ENCODE data around the gene MYO15B.
"Not testable (repeated sequence)": the region's sequence is repeated elsewhere in the genome, so short reads cannot be mapped to it uniquely, and the experiment has no call there.

Gene MYO15B

DNA sequence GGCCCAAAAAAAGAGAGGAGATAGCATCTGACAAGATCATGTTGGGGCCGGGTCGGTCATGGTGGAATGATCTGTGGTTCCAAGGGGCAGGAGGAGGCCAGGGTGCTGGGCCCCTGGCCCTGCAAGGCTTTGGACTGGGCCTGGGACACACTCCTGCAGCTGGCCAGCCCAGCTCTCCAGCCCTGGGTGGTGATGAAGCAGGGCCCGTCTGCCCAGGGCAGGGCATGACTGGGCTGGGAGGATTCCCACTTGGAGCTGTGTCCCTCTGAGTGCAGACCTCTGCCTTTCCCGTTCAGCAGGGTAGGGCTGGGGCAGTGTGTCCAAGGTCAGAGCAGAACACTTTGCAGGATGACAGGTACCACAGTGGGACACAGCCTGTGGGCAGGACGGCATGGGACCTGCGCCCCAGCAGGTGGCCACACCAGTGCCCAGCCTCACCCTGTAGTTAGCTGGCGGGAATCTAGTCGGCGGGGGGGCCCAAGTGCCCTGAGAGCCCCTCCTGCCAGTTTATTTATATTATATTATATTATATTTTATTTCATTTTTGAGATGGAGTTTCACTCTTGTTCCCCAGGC is 27.6 kb upstream of the MYO15B start:
- DNase-seq: no peak

DNA sequence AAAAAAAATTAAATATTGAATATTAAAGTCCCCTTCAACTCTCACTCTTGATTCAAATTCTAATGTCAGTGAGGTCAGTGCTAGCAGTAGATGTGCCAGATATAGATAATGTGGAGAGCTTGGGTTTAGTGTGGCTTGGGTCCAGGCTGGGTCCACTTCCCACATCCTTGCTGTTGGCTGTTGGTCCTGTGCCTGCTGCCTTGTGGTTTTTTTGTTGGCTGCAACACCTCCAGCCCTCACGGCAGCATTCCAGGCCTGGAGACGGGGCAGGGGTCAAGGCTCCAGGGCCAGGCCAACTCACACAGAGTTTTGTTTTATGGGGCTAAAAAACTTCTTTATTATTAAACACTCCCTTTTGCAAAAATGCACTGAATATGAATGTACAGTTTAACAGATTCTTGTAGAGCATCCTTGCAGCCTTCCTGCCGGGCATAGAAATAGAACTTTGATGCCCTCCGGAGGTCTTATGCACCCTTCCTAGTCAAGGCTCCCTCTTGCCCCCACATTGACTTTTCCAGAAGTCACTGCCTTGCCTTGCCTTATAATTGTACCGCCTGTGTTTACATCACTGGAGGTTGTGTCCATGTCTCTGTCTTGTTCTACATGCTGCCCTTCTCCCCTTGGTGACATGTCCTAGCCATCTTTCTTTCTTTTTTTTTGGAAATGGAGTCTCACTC is 25.5 kb upstream of the MYO15B start:
- no peak for DNase-seq

DNA sequence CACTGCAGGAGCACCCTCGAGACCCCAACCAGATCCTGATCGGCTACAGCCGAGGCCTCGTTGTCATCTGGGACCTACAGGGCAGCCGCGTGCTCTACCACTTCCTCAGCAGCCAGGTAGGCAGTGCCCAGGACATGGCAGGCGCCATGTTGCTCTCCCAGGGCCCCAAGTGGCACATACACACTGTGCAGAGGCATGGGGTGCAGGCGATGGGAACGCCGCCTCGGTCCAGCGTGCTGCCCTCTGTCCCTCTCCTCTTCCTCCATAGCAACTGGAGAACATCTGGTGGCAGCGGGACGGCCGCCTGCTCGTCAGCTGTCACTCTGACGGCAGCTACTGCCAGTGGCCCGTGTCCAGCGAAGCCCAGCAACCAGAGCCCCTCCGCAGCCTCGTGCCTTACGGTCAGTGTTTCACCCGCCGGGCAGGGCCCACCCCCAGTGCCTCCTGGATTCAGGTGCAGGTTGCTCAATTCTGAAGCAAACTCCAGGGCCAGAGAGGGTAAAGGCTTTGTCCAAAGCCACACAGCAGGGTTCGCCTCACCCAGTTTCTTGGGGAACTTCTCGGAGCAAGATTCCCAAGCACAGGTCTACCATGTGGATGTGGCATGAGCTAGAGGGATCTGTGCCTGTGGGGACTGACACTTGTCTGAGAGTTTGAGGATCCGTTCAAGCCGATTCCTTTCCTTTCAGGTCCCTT is 24.4 kb upstream of the MYO15B start:
- no peak for DNase-seq

DNA sequence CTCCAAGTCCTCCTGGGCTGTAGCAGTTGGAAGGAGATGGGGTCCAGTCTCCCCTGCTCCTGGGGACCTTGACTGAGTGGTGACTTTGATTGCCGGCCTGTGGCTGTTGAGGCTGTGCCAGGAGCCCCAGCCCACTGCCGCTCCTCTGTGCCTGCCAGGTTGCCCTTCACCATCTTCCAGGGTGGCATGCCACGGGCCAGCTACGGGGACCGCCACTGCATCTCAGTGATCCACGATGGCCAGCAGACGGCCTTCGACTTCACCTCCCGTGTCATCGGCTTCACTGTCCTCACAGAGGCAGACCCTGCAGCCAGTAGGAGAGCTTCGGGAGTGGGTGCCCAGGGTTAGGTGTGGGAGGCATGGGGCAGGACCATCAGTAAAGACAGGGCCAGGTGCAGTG is 23.4 kb upstream of the MYO15B start:
- DNase-seq: no peak

DNA sequence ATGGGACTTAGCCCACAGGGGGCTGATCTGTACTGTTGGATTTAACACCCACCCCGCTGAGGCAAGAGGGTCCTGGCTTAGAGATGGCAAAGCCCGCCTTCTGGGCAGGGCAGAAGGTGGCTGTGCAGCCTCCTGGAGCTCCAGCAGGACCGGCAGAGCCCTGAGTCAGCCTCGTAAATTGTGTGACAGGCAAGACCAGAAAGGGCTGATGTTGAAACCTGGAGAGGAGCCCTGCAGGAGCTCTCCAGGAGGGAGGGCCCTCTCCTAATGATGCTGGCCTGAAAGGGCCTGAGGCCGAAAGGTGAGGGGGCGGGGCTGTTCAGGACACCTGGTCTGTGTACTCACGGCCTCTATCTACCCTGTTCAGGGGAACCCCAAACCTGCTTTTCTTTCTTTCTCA is 22.5 kb upstream of the MYO15B start:
- DNase-seq: no peak

DNA sequence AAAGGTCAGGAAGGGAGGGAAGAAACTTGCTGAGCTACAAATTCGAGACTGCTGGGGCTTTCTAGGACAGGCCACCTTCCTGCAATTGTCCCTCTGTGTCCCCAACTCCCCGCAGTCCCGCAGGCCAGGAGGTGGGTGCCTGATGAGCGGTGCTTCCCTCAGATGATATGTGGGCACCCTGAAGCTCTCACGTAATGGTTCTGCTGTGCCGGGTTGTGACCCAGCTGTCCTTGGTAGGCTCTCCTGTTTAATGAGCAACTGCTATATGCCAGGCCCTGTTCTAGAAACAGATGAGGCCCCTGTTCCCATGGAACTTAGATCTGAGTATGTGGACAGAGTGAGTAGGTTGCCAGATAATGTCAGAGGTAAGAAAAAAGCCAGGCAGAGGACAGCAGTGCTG is 22.0 kb upstream of the MYO15B start:
- DNase-seq: no peak

DNA sequence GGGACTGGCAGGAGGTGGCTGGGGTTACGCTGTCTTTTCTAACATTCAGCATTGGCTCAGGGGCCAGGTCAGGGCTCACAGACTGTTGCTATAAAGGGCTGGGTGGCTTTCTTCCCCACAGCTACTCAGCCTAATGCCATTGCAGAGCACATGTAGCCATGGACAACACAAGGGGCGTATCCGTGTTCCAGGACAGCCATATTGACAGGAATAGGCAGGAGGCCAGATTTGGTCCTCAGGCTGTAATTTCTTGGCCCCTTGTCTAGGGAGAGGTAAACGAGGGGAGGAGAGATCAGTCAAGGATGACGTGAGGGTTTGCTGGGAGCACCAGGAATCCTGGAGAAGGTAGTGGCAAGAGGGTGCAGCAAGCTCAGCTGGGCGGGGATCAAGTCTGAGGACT is 21.2 kb upstream of the MYO15B start:
- no peak for DNase-seq

DNA sequence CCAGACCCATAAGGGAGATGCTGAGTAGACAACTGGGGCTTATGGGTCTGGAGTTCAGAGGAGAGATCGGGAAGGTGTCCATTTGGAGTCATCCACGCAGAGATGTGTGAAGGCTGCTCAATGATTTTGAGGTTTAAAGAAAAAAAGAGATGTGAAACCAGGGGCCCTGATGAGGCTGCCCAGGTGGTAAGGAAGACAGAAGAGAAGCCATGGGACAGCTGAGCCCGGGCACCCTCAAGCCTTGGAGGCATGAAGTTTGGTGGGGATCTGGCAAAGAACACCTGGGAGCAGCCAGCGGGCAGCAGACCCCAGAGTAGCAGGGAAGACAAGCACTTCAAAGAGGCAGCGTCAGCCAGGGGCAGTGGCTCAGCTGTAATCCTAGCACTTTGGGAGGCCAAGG is 20.8 kb upstream of the MYO15B start:
- DNase-seq: no peak

DNA sequence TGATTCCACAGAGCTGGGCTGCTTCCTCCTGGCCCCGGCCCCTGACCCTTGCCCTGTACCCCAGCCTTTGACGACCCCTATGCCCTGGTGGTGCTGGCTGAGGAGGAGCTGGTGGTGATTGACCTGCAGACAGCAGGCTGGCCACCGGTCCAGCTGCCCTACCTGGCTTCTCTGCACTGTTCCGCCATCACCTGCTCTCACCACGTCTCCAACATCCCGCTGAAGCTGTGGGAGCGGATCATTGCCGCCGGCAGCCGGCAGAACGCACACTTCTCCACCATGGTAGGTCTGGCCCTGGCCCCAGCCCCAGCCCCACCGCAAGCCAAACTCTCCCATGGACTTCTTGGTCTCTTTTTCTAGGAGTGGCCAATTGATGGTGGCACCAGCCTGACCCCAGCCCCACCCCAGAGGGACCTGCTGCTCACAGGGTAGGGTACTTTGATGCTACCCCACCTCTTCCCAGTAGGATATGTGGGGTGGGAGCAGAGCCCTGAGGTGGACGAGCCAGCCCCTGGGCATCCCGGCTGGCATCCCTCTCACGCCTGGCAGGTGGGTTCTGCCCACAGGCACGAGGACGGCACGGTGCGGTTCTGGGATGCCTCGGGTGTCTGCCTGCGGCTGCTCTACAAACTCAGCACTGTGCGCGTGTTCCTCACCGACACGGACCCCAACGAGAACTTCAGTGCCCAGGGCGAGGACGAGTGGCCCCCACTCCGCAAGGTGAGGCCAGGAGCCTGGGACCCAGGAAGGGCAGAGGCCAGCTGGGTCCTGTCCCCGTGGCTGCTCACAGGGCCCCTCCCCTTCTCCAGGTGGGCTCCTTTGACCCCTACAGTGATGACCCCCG is 19.0 kb upstream of the MYO15B start:
- DNase-seq: no peak

DNA sequence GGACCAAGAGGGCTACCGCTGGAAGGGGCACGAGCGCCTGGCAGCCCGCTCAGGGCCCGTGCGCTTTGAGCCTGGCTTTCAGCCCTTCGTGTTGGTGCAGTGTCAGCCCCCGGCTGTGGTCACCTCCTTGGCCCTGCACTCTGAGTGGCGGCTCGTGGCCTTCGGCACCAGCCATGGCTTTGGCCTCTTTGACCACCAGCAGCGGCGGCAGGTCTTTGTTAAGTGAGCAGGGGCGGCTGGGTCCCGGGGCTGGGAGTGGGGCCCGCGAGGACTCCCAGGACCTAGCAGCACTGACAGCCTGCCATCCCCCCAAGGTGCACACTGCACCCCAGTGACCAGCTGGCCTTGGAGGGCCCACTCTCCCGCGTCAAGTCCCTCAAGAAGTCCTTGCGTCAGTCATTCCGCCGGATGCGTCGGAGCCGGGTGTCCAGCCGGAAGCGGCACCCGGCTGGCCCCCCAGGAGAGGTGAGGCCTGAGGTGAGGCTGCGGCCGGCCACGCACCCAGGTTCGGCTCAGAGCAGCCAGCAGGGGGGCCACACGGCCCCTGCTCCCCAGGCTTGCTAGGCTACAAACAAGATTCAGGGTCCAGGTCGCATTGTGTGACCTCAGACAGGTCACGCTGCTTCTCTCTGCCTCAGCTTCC is 17.4 kb upstream of the MYO15B start:
- DNase-seq: no peak

DNA sequence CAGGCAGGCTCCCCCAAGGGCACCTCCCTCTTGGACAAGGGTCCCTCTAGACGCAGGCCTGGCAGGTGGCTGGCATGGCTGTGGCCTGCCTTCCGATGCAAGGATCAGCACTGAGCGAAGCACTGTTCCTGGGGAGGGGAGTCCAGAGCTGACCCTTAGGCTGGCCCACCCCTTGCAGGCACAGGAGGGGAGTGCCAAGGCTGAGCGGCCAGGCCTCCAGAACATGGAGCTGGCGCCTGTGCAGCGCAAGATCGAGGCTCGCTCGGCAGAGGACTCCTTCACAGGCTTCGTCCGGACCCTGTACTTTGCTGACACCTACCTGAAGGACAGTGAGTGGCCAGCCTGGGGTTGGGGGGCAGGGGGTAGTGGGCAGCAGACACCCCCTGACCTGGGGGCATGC is 16.8 kb upstream of the MYO15B start:
- DNase-seq: no peak

DNA sequence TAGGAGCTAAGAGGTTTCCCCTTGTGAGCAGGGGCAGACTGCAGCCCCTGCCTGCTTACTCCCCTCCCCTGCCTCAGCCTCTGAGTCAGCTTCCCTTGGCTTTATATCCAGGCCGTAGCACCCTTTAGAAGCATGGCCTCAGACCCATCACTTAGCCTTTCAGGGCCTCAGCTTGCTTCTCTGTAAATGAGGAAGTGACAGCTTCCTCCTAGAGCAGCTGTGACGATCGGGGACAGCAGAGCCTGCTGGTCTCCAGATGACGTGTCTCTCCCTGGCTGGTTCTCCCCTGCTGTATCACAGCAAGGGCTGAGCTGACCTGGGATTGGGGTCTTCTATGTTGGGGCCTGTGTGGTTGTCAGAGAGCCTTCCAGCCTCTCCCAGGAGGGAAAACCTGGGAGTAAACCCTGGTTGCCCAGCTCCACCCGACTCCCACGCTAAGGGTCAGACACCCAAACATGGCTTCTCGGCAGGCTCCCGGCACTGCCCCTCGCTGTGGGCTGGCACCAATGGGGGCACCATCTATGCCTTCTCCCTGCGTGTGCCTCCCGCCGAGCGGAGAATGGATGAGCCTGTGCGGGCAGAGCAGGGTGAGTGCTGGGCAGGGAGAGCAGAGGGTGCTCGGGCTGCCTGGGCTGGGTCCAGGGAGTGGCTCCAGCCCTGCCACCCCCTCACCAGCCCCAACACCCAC is 16.3 kb upstream of the MYO15B start:
- DNase-seq: peak; percentile 81

DNA sequence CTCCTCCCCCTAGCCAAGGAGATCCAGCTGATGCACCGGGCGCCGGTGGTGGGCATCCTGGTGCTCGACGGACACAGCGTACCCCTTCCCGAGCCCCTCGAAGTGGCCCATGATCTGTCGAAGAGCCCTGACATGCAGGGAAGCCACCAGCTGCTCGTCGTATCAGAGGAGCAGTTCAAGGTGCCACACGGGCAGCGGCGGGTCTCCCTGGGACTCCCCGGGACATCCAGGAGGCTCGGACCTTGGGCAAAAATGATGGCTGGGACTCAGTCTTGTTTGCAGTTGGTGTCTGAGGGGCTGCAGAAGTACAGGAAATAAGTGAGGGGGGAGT is 15.8 kb upstream of the MYO15B start:
- no peak for DNase-seq

DNA sequence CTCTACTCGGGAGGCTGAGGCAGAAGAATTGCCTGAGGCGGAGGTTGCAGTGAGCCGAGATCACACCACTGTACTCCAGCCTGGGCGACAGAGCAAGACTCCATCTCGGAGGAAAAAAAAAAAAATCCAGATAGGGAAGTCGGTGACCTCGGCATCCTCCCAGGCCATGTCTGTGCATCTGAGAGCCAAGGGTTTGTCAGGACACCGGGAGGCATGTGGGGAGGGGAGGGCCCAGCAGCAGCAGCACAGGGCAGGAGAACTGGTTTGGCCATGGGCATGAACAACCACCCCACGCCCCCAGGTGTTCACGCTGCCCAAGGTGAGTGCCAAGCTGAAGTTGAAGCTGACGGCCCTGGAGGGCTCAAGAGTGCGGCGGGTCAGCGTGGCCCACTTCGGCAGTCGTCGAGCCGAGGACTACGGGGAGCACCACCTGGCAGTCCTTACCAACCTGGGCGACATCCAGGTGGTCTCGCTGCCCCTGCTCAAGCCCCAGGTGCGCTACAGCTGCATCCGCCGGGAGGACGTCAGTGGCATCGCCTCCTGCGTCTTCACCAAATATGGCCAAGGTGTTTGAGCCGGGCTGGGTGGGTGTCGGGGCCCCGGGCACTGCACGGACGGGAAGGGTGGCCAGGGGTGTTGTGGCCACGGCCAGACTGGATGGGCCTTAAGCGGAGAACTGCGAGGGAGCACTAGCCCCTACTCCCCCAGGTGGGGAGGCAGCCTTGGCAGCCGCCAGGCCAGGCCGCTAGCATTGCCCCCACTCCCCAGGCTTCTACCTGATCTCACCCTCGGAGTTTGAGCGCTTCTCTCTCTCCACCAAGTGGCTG is 14.7 kb upstream of the MYO15B start:
- no peak for DNase-seq

DNA sequence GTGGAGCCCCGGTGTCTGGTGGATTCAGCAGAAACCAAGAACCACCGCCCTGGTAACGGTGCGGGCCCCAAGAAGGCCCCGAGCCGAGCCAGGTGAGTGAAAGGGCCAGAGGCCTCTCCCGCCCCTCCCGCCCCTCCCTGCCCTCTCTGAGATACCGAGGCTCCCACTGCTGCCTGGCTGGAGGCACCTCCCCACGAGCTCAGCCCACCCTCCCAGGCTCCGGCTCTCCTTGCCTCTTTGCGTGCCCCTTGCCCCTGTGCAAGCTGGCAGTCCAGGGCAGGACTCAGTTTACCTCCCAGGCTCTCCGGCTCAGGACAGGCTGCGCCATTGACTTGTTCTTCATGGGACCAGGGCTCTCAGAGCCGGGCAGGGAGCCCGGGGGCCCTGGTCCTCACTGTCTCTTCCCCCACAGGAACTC is 14.1 kb upstream of the MYO15B start:
- DNase-seq: no peak

DNA sequence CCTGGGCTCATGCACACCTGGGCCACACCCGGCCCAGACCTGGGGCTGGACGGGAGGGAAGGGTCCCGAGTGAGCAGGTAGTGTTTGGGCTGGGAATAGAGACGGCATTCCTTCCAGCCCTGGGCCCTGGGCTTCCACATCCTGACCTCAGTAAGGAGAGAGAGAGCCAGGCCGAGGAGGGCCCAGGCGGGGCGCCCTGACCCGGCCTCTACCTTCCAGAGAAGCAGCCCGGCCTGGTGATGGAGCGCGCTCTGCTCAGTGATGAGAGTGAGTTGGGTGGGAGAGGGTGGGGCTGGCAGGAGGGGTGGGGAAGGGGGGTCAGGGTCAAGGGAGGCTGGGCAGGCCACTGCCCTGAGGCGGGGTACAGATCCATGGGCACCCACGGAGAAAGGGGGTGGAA is 13.6 kb upstream of the MYO15B start:
- DNase-seq: no peak

DNA sequence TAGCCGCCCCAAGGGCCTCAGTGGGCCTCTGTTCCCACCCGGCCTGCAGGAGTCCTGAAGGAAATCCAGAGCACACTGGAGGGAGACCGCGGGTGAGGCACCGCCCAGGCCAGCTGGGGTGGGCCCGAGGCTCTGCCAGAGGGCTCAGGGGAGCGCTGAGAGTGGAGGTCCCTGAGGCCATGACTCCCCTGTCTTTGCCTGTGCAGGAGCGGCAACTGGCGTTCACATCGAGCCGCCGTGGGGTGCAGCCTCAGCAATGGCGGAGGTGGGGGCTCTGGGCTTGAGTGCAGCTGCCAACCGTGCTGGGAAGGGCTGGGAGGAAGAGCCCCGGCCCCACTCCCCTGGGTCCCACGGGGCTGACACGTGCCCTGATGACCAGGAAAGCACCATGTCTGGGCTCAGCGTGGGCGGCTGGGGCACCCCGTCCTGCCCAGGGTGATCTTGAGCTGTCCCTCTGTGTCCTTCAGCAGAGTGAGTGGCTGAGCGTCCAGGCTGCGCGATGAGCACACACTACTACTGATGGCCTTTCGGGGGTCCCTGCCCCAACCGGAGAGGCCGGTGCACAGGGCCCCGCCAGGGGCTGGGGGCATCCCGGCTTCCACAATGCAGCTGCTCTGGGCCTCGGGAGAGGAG is 13.1 kb upstream of the MYO15B start:
- DNase-seq: no peak

DNA sequence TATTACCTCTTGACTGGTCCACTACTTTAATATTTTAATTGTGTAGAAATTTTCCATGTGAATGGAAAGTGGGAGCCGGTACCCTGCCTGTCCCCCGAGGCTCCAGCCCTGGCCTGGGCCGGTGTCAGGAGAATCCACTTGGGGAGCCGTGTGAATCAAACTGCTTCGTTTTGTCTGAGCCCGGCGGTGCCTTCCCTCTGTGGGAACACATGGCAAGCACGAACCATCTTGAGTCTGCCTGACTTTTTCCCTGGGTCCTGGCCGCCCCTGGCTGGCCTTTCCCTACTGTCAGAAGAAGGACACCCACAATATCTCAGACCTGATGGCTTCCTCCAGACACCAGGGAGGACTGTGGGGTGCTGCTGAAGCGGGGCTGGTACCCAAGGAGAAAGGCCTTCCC is 12.4 kb upstream of the MYO15B start:
- no peak for DNase-seq

DNA sequence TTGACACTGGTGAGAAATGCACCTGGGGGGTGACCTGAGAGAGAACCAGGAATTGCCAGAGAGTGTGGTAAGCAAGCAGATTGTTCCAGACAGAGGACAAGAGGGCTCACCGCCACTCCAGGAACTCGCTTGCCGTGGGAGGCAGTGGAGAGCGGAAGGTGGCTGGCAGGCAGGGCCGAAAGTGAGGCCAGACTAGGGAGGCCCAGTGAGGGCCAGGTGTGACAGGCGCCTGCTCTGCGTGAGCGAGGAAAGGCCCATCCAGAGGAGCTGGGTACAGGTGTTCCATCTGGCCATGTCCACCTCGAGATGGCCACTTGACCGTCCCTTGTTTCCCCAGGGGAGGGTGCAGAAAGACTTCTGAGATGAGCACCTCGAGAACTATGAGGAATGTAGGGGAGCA is 11.9 kb upstream of the MYO15B start:
- no peak for DNase-seq

DNA sequence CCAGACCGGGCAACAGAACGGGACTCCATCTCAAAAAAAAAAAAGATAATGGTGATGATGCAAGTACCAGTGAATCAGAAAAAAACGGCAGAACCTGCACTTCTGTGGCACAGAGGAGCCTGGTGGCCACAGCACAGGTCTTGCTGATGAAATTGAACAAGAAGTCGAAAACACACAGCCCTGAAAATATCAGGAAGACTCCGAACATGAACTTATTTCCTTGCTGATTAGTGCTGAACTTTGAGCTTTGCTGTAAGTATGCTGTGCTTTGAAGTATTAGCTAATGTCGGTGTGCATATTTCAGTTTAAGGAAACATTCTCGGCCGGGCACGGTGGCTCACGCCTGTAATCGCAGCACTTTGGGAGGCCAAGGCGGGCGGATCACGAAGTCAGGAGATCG is 10.9 kb upstream of the MYO15B start:
- no peak for DNase-seq

DNA sequence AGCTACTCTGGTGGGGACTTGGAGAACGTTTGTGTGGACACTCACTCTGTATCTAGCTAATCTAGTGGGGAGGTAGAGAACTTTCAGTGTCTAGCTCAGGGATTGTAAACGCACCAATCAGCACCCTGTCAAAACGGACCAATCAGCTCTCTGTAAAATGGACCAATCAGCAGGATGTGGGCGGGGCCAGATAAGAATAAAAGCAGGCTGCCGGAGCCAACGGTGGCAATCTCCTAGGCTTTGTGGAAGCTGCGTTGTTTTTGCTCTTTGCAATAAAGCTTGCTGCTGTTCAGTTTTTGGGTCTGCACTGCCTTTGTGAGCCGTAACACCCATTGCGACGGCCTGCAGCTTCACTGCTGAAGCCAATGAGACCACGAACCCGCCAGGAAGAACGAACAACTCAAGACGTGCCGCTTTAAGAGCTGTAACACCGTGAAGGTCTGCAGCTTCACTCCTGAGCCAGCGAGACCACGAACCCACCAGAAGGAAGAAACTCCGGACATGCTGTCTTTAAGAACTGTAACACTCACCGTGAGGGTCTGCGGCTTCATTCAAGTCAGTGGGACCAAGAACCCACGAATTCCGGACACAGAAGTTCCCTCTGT is 6.4 kb upstream of the MYO15B start:
- not testable (repeated sequence) for DNase-seq
